ENCODE results near the gene SMIM44.
A peak's percentile ranks its signal among the peaks of the same experiment; 100 is the strongest.

Gene SMIM44

DNA sequence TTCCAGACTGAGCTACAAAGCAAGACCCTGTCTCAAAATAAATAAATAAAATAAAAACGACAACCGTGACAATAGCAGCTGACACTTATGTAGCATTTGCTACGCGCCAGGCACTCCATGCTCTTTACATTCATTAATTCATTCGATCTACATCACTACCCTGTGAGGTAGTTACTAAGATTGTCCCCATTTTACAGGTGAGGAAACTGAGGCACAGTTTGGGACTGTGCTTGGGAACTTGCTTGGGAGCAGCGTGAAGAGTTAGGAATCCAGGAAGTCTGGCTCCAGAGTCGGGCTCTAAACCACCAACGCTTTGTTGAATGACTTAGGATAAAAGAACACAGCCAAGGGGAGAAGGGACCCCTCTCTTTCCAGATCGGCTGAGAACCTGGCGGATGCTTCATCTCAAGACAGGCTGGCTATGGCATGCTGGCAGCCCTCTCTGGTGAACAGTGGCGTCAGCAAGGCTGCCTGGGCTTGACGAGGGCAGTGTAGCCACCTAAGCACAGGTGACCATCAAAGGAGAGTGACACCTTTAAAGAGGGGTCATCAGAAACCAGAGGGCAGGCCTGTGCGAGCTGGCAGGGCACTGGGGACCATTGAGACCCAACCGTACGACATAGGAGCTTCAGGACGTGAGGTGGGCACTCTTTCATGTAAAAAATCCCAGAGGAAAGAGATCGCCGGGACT lies 16.6 kb upstream of the SMIM44 start:
- DNase-seq: no peak

DNA sequence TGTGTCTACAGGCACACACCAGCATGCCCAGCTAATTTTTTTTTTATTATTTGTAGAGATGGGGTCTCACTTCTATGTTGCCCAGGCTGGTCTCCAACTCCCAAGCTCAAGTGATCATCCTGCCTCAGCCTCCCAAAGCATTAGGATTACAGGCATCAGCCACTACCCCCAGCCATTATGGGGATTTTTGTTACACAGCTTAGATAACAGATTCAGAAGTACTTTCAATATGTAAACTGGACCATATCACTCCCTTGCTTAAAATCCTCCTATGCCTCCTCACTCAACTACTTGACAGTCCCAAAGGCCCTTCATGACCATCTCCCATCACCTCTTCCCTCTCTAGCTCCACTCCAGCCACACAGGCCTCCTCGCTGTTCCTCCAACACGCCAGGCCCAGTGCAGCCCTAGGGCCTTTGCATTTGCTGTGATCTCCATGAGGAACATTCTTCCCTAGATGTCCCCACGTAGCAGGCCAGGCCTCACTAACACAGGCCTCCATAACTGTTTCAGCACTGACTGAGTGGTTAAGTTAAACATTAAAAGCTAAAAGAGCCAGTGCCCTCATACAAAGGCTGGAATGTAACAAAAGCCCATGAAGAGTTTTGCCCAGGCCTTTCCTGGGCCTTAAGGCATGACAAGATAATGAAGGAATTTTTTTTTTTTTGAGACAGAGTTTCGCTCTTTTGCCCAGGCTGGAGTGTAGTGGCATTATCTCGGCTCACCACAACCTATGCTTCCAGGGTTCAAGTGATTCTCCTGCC lies 14.7 kb upstream of the SMIM44 start:
- no peak for DNase-seq

DNA sequence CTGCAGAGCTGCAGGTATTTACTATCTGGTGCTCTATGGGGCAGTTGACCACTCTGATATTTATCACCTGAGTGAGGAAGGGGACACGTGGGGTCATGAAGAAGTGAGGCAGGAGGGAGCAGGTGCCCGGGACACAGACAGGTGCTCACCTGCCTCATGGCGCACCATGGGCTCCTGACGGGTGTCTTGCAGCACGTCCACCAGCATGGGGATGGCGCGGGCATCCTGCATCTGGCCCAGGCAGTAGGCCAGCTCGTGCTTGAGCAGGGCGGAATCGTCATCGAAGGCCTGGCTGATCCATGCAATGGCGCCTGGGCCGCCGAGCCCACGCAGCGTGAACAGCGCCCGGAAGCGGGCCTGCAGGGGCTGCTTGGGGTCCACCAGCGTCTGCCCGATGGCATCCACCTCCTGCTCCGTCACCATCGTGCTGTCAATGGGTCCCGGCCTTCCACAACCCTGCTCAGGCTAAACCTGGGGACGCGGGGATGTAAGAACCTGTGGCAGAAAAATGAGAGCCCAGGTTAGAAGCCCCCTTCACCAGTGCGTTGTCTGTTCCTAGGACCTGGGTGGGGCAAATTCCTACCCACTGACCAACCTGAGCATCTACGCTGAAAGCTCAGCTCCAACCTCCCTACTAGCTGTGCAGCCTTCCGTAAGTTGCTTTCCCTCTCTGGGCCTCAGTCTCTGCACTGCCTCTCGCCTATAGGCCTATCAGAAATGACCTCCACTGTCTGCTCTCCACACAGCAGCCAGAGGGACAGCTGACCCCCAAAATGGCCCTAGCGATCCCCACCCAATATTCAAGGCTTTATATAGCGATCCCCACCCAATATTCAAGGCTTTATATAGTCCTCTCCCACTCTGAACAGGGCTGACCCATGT lies 13.4 kb upstream of the SMIM44 start:
- DNase-seq: no peak

DNA sequence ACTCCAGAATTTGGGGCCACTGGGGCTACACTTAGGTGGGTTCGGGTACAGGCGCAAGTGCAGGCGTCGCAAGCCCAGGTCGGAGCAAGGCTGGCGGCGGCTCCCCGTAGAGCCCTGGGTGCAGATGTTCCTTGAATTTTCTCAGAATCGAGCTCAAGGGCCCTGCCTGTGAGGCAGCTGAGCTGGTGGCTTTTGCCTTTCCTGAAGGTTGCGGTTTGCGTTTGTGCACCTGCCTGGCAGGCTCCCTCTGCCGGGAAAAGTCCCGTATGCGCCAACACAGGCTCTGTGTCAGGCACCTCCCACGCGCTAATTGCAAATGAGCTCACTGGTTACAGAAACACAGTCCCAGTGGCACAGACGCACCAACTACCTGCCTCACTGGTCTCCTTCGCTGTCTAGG lies 11.3 kb upstream of the SMIM44 start:
- peak; percentile 79 for DNase-seq

DNA sequence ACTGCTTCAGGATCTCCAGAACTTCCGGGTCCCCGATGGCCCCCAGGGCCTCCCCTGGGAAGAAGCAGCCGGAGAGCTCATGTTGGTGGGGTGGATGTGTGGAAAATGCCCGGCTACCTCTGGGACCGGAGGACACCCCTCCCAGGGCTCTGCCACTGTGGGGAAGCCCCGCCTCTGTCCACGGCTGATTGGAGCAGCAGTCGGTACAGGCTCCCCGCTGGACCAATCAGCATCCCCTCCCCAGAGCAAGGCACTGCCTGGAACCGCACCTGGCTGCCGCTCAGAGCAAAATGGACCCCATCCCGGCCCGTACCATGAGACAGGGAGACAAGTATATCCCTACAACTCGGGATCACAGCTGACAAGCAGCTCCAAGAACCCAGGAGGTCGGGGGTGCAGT lies 10.8 kb upstream of the SMIM44 start:
- peak; percentile 61 for DNase-seq

DNA sequence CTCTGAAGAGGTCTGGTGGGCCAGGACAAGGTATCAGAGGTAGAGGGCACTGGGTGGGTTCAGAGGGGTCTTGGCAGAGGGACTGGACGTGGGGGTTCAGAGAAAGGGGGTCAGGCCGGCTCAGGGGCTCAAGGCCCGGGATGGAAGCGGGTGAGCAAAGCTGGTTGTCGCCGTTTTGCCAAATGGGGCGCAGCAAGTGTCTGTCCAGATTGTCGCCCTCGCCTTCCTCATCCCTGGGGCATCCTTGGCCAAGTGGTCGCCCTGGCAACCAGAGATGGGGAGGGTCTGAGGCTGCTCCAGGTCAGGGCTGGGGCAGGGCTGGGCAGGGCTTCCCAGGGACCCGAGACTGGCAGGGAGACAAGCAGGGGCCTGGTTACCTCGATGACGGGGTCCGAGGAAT lies 10.4 kb upstream of the SMIM44 start:
- DNase-seq: no peak

DNA sequence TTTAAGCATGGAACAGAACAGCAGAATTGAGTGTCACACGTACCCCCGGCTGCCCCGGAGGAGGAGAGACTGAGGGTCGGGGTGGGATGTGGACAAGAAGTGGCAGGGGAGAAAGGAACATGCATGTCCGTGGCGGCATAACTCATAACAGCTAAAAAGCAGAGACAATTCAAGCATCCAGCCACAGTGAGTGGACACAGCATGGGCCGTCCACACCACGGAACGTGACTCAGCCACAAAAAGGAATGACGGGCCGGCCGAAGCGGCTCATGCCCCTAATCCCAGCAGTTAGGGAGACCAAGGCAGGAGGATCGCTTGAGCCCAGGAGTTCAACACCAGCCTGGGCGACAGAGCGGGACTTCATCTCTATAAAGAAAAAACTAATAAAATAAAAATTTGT lies 9.7 kb upstream of the SMIM44 start:
- DNase-seq: no peak

DNA sequence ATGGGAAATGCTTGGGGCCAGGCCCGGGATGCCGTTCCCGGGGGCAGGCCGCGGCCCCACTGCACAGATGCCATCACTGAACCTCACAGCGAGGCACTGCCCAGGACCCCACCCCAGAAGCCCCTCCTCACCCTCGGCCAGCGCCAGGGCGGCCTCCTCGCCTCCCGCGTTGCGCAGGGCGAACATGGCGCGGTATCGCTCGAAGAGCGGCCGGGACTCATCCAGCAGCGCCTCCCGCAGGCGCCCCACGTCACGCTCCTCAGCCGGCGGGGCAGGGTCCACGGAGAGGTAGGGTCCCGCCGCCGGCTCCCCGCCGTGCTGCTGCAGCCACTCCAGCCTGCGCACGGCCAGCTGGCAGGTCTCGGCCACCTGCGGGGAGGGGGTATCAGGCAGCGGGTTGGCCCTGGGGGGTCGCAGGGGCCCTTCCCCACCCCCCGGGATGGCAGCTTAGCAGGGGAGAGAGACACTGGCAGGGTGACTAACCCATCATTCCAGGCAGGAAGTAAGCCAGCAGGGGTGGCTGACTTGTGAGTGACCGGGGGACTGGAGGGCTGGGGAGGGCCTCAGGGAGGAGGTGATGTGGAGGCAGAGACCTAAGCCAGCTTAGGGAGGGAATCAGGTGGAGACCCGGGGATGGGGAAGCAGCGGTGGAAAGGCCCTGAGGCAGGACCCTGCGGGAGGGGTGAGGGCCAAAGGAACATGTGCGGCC lies 9.0 kb upstream of the SMIM44 start:
- DNase-seq: no peak

DNA sequence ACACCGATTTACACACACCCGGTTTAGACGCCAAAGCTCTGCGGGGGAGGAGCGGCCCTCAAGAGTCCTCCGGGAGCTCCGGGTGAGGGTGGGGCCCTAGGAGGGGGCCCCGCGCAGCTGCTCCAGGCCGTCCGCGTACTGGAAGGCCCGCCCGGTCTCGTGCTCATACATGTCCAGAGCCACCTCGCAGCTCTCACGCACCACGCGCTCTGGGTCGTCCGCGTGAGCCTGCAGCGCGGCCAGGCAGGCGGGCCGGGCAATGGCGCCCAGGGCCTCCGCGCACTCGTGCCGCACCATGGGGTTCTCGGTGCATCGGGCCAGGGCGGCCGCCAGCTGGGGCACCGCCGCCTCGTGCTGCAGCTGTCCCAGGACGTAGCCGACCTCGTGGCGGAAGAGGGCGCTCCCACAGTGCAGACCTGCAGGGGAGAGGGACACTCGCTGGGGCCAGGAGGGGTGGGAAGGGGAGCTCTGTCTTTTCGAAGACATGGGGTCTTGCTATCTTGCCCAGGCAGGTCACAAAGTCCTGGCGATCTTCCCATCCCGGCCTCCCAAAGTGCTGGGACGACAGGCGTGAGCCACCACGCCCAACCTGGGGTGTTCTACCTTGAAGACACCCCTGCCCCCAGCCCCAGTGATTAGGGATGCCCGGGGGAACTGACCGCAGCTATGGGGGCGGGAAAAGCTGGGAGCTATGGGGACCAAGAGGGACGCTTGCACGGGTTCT lies 8.3 kb upstream of the SMIM44 start:
- no peak for DNase-seq

DNA sequence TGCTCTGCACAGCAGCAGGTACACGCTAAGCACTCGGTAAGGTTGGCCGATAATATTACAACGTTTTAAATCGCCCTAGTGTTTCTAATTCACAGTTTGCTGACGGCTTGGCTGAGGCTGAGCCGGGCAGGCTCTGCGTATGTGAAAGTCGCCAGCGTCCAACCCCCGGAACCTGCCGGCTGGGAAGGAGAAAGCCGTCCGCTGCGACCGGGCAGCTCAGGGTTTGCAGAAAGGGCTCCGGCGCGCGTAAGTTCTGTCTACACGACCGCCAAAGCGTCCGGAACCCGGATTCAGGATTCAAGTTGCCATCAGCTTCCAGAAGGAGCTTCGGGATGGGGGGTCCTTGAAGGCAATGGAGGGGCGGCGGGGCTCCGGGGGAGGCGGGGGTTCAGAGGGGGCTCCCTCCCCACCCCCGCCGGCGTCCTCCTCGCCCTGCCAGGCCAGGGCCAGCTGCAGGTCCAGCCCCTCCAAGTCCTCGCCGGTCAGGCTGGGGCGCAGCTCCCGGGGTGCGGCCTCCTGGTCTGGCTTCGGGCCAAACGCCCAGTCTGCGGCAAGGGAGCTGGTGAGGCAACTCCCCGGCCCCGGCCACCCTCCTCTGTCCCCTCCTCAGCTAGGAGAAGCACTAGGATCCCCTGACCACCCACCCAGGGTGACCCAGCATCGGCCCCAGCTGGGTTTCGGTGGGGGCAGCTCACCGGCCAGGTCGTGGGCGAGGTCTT lies 575 bp downstream of the SMIM44 start:
- DNase-seq: no peak

DNA sequence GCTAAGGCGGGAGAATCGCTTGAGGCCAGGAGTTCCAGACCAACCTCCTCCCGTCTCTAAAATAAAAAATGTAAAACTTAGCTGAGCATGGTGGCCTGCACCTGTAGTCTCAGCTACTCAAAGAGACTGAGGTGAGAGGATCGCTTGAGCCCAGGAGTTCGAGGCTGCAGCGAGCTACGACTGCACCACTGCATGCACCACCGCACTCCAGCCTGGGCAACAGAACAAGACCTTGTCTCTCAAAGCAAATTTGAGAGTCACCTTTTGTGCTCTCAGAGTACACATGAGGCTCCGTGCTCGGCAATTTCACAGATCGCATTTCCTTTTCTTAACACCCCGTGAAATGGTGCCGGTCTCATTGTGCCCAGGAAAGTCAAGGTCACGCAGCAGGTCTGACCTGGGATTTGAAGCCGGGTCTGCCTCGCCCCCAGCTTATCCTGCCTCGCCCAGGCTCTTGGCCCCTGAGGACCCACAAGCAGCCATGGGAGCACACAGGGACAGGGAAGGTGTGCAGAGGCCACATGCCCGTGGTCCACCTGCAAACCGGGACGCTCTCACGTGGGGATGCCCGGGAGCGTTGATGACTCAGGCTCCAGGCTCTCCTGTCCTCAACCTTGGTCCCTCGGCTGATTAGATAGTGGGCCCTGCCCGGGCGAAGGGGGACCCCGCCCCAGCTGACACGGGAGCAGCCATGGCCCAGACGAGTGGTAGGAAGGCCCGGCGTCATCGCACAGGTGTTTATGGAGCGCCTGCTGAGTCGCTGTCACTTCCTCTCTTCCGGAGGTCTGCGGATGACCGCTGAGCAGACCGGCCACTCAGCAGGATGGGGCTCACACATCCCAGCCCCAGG lies 1.8 kb downstream of the SMIM44 start:
- no peak for DNase-seq

DNA sequence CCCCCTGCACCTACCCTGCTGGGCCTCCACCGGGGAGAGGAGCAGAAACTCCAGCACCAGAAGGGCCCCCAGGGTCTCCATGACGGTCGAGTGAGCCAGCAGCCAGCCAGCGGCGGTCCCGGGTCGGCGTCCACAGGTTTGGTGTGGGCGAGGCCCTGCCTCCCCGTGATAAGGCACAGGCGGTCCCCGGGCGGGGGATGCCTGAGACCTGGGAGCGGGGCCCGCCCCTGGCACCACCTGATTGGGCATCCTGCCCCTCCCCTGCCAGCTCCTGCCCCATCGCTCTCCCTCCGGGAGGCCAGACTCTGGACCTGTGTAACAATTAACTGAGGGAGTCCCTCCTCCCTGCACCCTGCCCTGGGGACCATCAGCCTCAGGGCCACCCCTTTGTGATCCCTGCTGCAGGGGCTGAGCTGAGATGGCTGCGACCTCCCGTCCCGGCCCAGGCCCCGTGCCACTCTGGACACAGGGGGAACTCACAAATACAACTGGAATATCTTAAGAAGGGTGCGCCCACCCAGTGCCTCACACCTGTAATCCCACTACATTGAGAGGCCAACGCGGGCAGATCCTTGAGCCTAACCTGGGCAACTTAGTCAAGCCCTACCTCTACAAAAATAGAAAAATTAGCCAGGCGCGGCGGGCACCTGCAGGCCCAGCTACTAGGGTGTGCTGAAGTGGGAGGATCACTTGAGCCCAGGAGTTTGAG lies 2.7 kb downstream of the SMIM44 start, which contains the start of gene SMIM24:
TSS of gene SMIM24 (minus strand) at position 143 of the 709 bp plus-strand sequence. CDS start at position 81, 62 bp downstream.
- no peak for DNase-seq

DNA sequence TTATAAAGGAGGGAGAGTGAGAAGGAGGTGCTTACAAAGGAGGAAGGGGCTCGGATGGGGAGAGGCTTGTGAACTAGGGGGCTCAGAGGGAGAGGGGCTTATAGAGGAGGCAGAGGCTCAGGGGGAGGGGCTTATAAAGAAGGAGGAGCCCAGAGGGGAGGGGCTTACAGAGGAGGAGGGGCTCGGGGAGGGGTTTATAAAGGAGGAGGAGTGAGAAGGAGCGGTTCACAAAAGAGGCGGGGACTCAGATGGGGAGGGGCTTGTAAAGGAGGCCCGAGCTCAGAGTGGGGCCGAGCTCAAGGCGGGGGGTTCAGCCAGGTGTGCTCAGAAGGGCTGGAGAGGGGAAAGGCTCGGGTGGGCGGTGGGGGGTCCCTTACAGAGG lies 3.4 kb downstream of the SMIM44 start:
- DNase-seq: peak; percentile 40

DNA sequence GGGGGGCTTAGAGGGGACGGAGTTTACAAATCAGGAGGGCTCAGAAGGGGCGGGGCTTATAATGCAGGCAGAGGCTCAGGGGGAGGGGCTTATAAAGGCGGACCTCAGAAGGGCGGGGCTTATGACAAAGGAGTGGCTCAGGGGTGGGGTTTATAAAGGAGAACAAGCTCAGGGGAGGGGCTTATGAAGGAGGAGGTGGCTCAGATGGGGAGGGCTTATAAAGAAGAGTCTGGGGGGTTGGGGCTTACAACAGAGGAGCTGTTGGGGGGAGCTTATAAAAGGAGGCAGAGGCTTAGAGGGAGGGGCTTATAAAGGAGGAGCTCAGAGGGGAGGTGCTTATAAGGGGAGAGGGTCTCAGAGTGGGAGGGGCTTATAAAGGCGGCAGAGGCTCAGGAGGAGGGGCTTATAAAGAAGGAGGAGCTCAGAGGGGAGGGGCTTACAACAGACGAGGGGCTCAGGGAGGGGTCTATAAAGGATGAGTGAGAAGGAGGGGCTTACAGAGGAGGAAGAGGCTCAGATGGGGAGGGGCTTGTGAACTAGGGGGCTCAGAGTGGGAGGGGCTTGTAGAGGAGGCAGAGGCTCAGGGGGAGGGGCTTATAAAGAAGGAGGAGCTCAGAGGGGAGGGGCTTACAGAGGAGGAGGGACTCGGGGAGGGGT lies 3.9 kb downstream of the SMIM44 start:
- DNase-seq: peak; percentile 48

DNA sequence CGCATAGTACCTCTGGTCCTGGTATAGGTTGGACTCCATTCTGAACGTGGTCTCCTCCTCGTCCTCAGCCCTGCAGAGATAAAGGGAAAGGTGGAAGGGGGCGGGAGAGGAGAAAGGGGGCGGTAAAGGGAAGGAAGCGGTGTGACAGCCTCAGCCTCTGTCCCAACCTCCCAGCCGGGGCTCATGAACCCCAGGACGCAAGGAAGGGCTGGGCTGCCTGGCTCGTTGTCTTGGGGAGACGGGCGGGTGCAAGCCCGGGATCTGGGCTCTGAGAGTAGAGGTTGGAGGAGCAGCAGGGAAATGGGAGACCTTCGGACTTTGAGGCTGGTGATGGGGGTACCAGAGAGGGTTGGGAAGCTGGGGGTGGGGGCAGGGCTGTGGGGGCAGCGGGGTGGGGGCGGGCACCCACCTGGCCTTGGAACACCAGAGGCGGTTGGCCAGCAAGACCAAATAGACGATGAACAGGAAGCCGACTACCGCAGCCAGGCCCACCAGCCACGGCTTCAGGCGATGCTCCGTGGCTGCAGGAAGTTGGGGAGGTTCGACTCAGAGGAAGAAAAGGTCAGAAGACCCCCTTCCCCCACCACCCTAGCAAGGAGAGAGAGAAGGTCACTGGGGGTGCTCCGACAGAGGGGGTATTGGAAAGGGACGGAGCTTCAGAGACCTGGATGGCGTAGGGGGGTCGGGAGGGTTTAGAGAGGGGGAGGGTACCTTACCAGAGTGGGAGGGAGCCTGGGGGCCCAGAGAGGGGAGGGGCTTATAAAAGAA lies 4.6 kb downstream of the SMIM44 start:
- no peak for DNase-seq

DNA sequence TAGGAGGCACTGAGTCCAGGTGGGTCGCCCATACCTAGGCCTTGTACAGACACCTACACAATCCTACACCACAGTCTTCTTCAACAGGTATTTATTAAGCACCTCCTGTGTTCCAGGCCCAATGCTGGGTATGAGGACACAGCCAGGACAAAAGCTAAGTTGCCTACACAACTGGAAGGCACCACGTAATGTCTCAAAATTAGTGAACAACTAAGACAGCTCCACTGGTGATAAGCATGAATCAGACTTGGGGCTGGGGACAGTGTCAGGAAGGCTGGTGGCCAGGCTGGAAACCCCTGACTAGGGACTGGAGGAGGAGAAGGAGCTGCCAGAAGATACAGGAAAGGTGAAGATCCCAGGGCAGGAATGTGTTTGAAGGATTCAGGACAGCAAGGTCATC lies 5.3 kb downstream of the SMIM44 start:
- no peak for DNase-seq

DNA sequence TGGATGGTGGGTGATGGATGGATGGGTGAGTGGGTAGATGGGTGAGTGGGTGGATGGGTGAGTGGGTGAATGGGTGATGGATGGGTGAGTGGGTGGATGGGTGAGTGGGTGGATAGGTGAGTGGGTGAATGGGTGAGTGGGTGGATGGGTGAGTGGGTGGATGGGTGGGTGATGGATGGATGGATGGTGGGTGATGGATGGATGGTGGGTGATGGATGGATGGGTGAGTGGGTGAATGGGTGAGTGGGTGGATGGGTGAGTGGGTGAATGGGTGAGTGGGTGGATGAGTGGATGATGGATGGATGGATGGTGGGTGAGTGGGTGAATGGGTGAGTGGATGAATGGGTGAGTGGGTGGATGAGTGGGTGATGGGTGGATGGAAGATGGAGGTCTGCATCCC lies 5.7 kb downstream of the SMIM44 start:
- DNase-seq: no peak

DNA sequence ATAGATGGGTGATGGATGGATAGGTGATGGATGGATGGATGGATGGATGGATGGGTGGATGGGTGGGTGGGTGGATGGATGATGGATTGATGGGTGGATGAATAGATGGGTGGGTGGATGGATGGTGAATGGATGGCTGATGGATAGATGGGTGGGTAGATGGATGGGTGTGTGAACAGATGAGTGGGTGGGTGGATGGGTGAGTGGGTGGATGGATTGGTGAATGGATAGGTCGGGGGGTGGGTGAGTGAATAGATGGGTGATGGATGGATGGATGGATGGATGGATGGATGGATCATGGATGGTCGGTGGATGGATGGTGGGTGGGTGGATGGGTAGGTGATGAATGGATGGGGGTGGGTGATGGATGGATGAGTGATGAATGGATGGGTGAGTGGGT lies 6.4 kb downstream of the SMIM44 start:
- no peak for DNase-seq

DNA sequence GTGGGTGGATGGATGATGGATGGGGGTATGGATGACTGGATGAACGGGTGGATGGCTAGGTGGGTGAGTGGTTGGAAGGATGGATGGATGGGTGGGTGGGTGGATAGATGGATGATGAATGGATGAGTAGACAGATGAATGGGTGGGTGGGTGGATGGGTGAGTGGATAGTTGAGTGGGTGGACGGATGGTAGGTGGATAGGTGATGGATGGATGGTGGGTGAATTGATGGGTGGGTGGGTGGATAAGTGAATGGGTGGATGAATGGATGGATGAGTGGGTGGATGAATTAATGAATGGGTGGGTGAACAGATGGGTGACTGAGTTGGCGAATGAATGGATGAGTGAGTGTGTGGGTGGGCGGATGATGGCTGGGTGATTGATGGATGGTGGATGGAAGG lies 7.8 kb downstream of the SMIM44 start:
- DNase-seq: no peak
